ENCODE measurements around the gene ADIPOR2. TPM values are rescaled to one million over a fixed set of nuclear protein-coding genes. Genes with fewer than 3 reads are reported as not detected.
A peak's percentile ranks its signal among the peaks of the same experiment; 100 is the strongest.

Gene ADIPOR2
- total and polyA plus RNA-seq, 4 donors, result 26.6 to 68.3 (median 41.7) TPM

GRCh38 chr12:1655225-1655788 is 35.6 kb upstream of the ADIPOR2 start:
- H3K9ac ChIP-seq (ENCODE audit: low read depth in 1 of 2, low read length in 2 of 2), result no peak overlapping the region
- TF ChIP-seq YY1 (IDR thresholded peaks at IDR 0.05), result no peak
- no peak for TF ChIP-seq ZBTB33 (IDR thresholded peaks at IDR 0.05)
- no peak for TF ChIP-seq GABPA (IDR thresholded peaks at IDR 0.05 in 1 of 2, conservative IDR thresholded peaks at IDR 0.05 in 1 of 2)
- TF ChIP-seq NR2F2 (IDR thresholded peaks at IDR 0.05), result no peak
- no peak for TF ChIP-seq FOXA1 (IDR thresholded peaks at IDR 0.05)
- no peak for TF ChIP-seq EGR1 (IDR thresholded peaks at IDR 0.05; ENCODE audit: low read depth in 2 of 2)
- no peak for TF ChIP-seq FOXA2 (IDR thresholded peaks at IDR 0.05)
- no peak for TF ChIP-seq HNF4A (conservative IDR thresholded peaks at IDR 0.05)
- no peak for TF ChIP-seq ATF3 (IDR thresholded peaks at IDR 0.05)
- peaks cover 3 to 19% (median 13%) of the 10 kb centered on the region in 4 donors for H3K4me1 ChIP-seq (ENCODE audit: control insufficient read depth in 4 of 4, insufficient read depth in 4 of 4, low read length in 3 of 4)
- H3K4me3 ChIP-seq (ENCODE audit: low read depth in 1 of 3, low read length in 3 of 3), result no peak overlapping the region
- no peaks in the 10 kb centered on the region for H3K36me3 ChIP-seq (ENCODE audit: control insufficient read depth in 4 of 4, insufficient read depth in 3 of 4, low read depth in 1 of 4, low read length in 3 of 4)
- H3K9me3 ChIP-seq (ENCODE audit: control insufficient read depth in 4 of 4, low read length in 3 of 4), result no peaks in the 10 kb centered on the region
- no peaks in the 10 kb centered on the region for H3K27me3 ChIP-seq (ENCODE audit: control insufficient read depth in 4 of 4, insufficient read depth in 4 of 4, low read length in 3 of 4)
- no peak for DNase-seq (ENCODE audit: low spot score)
- H3K27ac ChIP-seq (ENCODE audit: low read depth in 1 of 2, low read length in 2 of 2), result no peak overlapping the region
- WGBS, result 87% methylated on average over 6 of the region's 6 CpGs

- DNase-seq (ENCODE audit: low spot score), result no peak
Observed at GRCh38 chr12:1656902-1657301, 34.0 kb upstream of the ADIPOR2 start.

GRCh38 chr12:1657688-1658087 is 33.2 kb upstream of the ADIPOR2 start:
- Histone ChIP-seq H3K27ac (ENCODE audit: low read depth in 1 of 2, low read length in 2 of 2) (peak overlapping the region in 1 of 2 donors; percentile 19), H3K9ac (ENCODE audit: low read depth in 1 of 2, low read length in 2 of 2) (no peak overlapping the region)

More at GRCh38 chr12:1656902-1657301, 34.0 kb upstream of the ADIPOR2 start:
- Histone ChIP-seq H3K9ac (ENCODE audit: low read depth in 1 of 2, low read length in 2 of 2) (no peak overlapping the region), H3K27me3 (ENCODE audit: control insufficient read depth in 4 of 4, insufficient read depth in 4 of 4, low read length in 3 of 4) (no peaks in the 10 kb centered on the region), H3K27ac (ENCODE audit: low read depth in 1 of 2, low read length in 2 of 2) (peak overlapping the region in 1 of 2 donors; percentile 19), H3K9me3 (ENCODE audit: control insufficient read depth in 4 of 4, low read length in 3 of 4) (no peaks in the 10 kb centered on the region), H3K4me3 (ENCODE audit: low read depth in 1 of 3, low read length in 3 of 3) (no peak overlapping the region), H3K36me3 (ENCODE audit: control insufficient read depth in 4 of 4, insufficient read depth in 3 of 4, low read depth in 1 of 4, low read length in 3 of 4) (no peaks in the 10 kb centered on the region), H3K4me1 (ENCODE audit: control insufficient read depth in 4 of 4, insufficient read depth in 4 of 4, low read length in 3 of 4) (peaks cover 2 to 9% (median 3%) of the 10 kb centered on the region in 4 donors)
- TF ChIP-seq JUND (IDR thresholded peaks at IDR 0.05), result no peak
- WGBS, result 95% methylated on average over 12 of the region's 12 CpGs

More at GRCh38 chr12:1657688-1658087, 33.2 kb upstream of the ADIPOR2 start:
- DNase-seq (ENCODE audit: low spot score), result no peak
- no peaks in the 10 kb centered on the region for H3K27me3 ChIP-seq (ENCODE audit: control insufficient read depth in 4 of 4, insufficient read depth in 4 of 4, low read length in 3 of 4)
- WGBS, result 56% methylated on average over 1 of the region's 1 CpG
- H3K4me3 ChIP-seq (ENCODE audit: low read depth in 1 of 3, low read length in 3 of 3), result no peak overlapping the region
- no peaks in the 10 kb centered on the region for H3K9me3 ChIP-seq (ENCODE audit: control insufficient read depth in 4 of 4, low read length in 3 of 4)
- H3K4me1 ChIP-seq (ENCODE audit: control insufficient read depth in 4 of 4, insufficient read depth in 4 of 4, low read length in 3 of 4), result peaks cover under 1 to 9% (median 3%) of the 10 kb centered on the region in 4 donors
- H3K36me3 ChIP-seq (ENCODE audit: control insufficient read depth in 4 of 4, insufficient read depth in 3 of 4, low read depth in 1 of 4, low read length in 3 of 4), result no peaks in the 10 kb centered on the region
- TF ChIP-seq RXRA (IDR thresholded peaks at IDR 0.05) (no peak), REST (IDR thresholded peaks at IDR 0.05) (no peak), HNF4G (IDR thresholded peaks at IDR 0.05) (no peak), CTCF (IDR thresholded peaks at IDR 0.05; ENCODE audit: low read depth, low read length, missing input control) (no peak), TAF1 (conservative IDR thresholded peaks at IDR 0.05) (no peak), MAX (IDR thresholded peaks at IDR 0.05) (no peak)
